ENCODE measurements around the gene APC2. TPM values are rescaled to one million over a fixed set of nuclear protein-coding genes. Genes with fewer than 3 reads are reported as not detected.

APC2 gene
- polyA plus RNA-seq, 1 donor from 2014 or later, result 50.5 TPM

DNA sequence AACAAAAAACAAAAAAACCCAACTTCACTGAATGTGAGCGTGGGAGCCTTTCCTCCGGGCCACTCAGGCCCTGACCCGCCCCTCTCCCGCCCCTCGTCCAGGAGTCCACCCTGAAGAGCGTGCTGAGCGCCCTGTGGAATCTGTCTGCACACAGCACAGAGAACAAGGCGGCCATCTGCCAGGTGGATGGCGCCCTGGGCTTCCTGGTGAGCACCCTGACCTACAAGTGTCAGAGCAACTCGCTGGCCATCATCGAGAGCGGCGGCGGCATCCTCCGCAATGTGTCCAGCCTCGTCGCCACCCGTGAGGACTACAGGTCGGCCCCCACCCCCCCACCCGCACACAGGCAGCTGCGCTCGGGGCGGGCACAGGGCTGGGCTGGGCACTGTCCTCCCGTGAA lies 11.9 kb downstream of the APC2 start:
- TF ChIP-seq CTCF (IDR thresholded peaks at IDR 0.05; ENCODE audit: poor library complexity, severe bottlenecking) (no peak), SMC3 (conservative IDR thresholded peaks at IDR 0.05; ENCODE audit: poor library complexity) (no peak), MXI1 (conservative IDR thresholded peaks at IDR 0.05; ENCODE audit: poor library complexity, severe bottlenecking) (no peak), RAD21 (conservative IDR thresholded peaks at IDR 0.05) (no peak)
- H3K9ac ChIP-seq (ENCODE audit: low read length), result no peak overlapping the region
- H3K27me3 ChIP-seq (ENCODE audit: insufficient read depth, low read depth, low read length), result no peaks in the 10 kb centered on the region
- H2AFZ ChIP-seq (ENCODE audit: low read depth, low read length), result no peak overlapping the region
- no peaks in the 10 kb centered on the region for H3K9me3 ChIP-seq (ENCODE audit: low read length)
- H3K9me2 ChIP-seq (ENCODE audit: insufficient read depth, low read length), result no peaks in the 10 kb centered on the region
- H3F3A ChIP-seq (ENCODE audit: insufficient read depth, low read length, poor library complexity, severe bottlenecking), result no peaks in the 10 kb centered on the region
- peaks cover 20% of the 10 kb centered on the region for H3K36me3 ChIP-seq (ENCODE audit: insufficient read depth, low read length)
- peaks cover 46% of the 10 kb centered on the region for H4K20me1 ChIP-seq (ENCODE audit: insufficient read depth)
- H3K4me3 ChIP-seq (ENCODE audit: low read length), result no peak overlapping the region
- H3K4me2 ChIP-seq (ENCODE audit: low read length), result no peak overlapping the region
- peaks cover 3% of the 10 kb centered on the region for H3K79me2 ChIP-seq (replicated peaks; ENCODE audit: insufficient read depth, low read length)
- H3K27ac ChIP-seq (ENCODE audit: low read length), result no peak overlapping the region

DNA sequence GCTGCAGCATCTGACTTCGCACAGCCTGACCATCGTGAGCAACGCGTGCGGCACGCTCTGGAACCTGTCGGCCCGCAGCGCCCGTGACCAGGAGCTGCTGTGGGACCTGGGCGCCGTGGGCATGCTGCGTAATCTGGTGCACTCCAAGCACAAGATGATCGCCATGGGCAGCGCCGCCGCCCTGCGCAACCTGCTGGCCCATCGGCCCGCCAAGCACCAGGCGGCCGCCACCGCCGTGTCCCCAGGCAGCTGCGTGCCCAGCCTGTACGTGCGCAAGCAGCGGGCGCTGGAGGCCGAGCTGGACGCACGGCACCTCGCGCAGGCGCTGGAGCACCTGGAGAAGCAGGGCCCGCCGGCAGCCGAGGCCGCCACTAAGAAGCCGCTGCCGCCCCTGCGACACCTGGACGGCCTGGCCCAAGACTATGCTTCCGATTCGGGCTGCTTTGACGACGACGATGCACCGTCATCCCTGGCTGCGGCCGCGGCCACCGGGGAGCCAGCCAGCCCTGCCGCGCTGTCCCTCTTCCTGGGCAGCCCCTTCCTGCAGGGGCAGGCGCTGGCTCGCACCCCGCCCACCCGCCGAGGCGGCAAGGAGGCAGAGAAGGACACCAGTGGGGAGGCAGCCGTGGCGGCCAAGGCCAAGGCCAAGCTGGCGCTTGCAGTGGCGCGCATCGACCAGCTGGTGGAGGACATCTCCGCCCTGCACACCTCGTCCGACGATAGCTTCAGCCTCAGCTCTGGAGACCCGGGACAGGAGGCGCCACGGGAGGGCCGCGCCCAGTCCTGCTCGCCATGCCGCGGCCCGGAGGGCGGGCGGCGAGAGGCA lies 15.5 kb downstream of the APC2 start:
- peaks cover 6% of the 10 kb centered on the region for H3K36me3 ChIP-seq (ENCODE audit: insufficient read depth, low read length)
- TF ChIP-seq POLR2AphosphoS5 (IDR thresholded peaks at IDR 0.05) (peak; percentile 15), SMC3 (conservative IDR thresholded peaks at IDR 0.05; ENCODE audit: poor library complexity) (no peak), REST (IDR thresholded peaks at IDR 0.05; ENCODE audit: borderline replicate concordance) (no peak), CTCF (IDR thresholded peaks at IDR 0.05; ENCODE audit: poor library complexity, severe bottlenecking) (peak; percentile 26), EZH2 (IDR thresholded peaks at IDR 0.05; ENCODE audit: borderline replicate concordance, insufficient read depth, low read length, poor library complexity, severe bottlenecking) (no peak)
- peaks cover 39% of the 10 kb centered on the region for H4K20me1 ChIP-seq (ENCODE audit: insufficient read depth)
- no peak overlapping the region for H3K27ac ChIP-seq (ENCODE audit: low read length)
- no peak overlapping the region for H3K9ac ChIP-seq (ENCODE audit: low read length)
- no peak overlapping the region for H3K4me3 ChIP-seq (ENCODE audit: low read length)
- no peaks in the 10 kb centered on the region for H3K9me3 ChIP-seq (ENCODE audit: low read length)
- H3F3A ChIP-seq (ENCODE audit: insufficient read depth, low read length, poor library complexity, severe bottlenecking), result no peaks in the 10 kb centered on the region
- H3K4me2 ChIP-seq (ENCODE audit: low read length), result no peak overlapping the region
- H3K9me2 ChIP-seq (ENCODE audit: insufficient read depth, low read length), result no peaks in the 10 kb centered on the region
- H3K79me2 ChIP-seq (replicated peaks; ENCODE audit: insufficient read depth, low read length), result peaks cover 5% of the 10 kb centered on the region
- no peaks in the 10 kb centered on the region for H3K27me3 ChIP-seq (ENCODE audit: insufficient read depth, low read depth, low read length)
- no peak overlapping the region for H2AFZ ChIP-seq (ENCODE audit: low read depth, low read length)

All from neural cell (in vitro differentiated cells).